GM12873 (cell line): ENCODE results near the gene MTNR1A.

Experiments
- TF ChIP-seq, protein P1 (sequence below): IDR thresholded peaks from 2 replicates; pipeline ENCODE4 v1.5.1; 2012; ENCODE audit warnings: low read depth, mild to moderate bottlenecking, moderate library complexity, low read length, control low read depth; ENCODE audit not compliant: insufficient read depth; ENCODE audit errors: missing control alignments

MTNR1A gene

GRCh38 chr4:186543206-186543605 is 12.2 kb downstream of the MTNR1A start:
- TF ChIP-seq, protein P1, sequence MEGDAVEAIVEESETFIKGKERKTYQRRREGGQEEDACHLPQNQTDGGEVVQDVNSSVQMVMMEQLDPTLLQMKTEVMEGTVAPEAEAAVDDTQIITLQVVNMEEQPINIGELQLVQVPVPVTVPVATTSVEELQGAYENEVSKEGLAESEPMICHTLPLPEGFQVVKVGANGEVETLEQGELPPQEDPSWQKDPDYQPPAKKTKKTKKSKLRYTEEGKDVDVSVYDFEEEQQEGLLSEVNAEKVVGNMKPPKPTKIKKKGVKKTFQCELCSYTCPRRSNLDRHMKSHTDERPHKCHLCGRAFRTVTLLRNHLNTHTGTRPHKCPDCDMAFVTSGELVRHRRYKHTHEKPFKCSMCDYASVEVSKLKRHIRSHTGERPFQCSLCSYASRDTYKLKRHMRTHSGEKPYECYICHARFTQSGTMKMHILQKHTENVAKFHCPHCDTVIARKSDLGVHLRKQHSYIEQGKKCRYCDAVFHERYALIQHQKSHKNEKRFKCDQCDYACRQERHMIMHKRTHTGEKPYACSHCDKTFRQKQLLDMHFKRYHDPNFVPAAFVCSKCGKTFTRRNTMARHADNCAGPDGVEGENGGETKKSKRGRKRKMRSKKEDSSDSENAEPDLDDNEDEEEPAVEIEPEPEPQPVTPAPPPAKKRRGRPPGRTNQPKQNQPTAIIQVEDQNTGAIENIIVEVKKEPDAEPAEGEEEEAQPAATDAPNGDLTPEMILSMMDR: no peak

DNA sequence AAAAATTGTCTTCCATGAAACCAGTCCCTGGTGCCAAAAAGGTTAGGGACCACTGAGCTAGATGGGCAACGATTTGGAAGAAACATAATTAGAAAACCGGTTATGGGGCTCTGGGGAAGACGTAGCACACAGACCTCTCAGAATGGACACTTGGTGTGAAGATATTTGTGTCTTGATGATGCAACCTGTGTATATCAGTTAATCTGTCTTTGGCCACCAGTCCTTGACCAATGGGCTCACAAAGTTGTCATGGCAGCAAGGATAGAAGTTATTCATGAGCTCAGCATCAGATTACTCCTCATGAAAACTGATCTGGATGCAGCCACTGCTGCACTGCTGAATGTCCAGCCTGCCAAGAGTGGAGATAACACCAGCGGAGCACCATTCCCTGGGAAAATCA is 13.6 kb downstream of the MTNR1A start:
- TF ChIP-seq, protein P1: no peak

DNA sequence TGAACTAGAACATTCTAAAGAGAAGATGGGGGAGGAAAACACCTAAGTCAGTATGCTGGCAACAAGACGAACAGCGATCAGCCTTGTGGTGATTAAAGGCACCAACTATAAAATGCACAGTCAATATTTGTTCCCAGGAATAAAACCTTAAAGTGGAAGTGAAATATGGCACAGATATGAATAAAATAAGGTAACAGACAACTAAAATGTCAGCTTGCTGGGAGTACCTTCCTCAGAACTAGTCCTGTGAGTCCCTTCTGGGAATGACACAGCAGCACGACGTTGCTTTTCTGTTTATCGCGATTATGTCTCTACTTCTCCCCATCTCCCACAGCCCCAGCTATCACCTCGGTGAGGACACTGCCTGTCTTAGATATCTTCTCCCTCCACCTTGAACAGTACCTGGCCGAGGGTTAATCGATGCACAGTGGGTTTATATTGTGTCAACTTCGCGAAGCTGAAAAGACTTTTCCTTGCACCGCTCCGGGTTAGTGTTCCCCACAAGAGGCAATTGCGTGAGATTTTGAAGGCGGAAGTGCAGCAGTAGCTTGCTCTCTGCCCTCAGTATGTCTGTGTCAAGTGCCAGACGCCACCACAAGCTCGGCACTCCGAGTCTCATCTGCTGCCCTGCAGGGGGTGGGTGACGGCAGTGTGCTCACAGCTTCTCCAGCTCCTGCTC is 17.4 kb downstream of the MTNR1A start:
- TF ChIP-seq, protein P1: no peak

GRCh38 chr4:186536285-186536684 is 19.1 kb downstream of the MTNR1A start:
- TF ChIP-seq, protein P1: no peak

- TF ChIP-seq, protein P1: no peak
Measured at GRCh38 chr4:186534056-186534455, 21.3 kb downstream of the MTNR1A start.

GRCh38 chr4:186516287-186516686 is 39.1 kb downstream of the MTNR1A start:
- TF ChIP-seq, protein P1: no peak

- TF ChIP-seq, protein P1: no peak
Measured at GRCh38 chr4:186514271-186514950, 41.0 kb downstream of the MTNR1A start.
